C4-2B (cell line): ENCODE results near the gene DNAH9.

ENCODE experiments used
- CTCF ChIP-seq: fragments of 450-650 bp; conservative IDR thresholded peaks from 2 replicates; pipeline ENCODE4 v1.5.1; 2017; ENCODE audit warnings: mild to moderate bottlenecking
- ZFX ChIP-seq: fragments of 450-650 bp; IDR thresholded peaks from 2 replicates; pipeline ENCODE4 v1.6.1; 2017

- TF ChIP-seq CTCF (no peak), ZFX (no peak)
Measured at GRCh38 chr17:11814655-11815262, 216.5 kb downstream of the DNAH9 start.
